Measurements from ENCODE around the gene VMP1. TPM values are rescaled to one million over a fixed set of nuclear protein-coding genes. Genes with fewer than 3 reads are reported as not detected.
"Not testable (repeated sequence)": the region's sequence is repeated elsewhere in the genome, so short reads cannot be mapped to it uniquely, and the experiment has no call there.

Gene VMP1
- polyA plus RNA-seq, 4 donors = 77.6 to 113 (median 99.2) TPM

DNA sequence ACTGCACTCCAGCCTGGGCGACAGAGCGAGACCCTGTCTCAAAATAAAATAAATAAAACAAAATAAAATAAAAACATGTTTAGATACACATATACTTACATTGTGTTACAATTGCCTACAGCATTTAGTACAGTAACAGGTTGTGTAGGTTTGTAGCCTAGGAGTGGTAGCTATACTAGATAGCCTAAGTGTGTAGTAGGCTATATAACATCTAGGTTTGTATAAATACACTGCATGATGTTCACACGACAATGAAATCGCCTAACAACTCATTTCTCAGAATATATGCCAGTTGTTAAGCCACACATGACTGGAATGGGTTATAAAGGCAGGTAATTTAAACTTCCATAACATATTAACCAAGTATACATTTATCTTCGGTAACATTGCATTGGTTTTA is 94.7 kb downstream of the VMP1 start:
- DNase-seq (ENCODE audit: low read depth in 4 of 4, low spot score in 3 of 4) = no peak

DNA sequence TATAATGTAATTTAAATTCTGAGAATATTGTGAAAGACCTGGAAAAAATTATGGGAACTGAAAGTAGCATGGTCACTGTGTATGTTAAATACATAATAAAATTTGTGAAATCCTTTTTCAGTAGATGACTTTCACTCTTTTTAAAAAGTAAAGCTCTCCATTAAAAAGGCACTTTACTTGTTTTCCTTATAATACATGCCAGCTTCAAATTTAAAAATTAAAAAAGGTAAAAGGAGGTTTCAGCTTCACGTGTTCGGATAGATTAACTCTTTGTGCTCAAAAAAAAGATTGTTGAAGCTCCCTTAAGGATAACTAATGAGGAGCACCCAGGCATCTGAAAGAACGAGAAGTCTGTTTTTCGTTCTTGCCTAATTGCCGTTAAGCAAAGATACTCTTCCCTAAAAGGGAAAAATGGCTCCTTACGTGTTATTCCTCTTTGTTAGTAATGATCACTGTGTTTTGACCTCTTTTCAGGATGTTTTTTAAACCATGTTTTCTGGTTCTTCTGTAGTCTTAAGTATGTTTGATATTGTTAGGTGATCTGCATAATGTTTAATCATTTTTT is 97.5 kb downstream of the VMP1 start:
- no peak for DNase-seq (ENCODE audit: low read depth in 4 of 4, low spot score in 3 of 4)

DNA sequence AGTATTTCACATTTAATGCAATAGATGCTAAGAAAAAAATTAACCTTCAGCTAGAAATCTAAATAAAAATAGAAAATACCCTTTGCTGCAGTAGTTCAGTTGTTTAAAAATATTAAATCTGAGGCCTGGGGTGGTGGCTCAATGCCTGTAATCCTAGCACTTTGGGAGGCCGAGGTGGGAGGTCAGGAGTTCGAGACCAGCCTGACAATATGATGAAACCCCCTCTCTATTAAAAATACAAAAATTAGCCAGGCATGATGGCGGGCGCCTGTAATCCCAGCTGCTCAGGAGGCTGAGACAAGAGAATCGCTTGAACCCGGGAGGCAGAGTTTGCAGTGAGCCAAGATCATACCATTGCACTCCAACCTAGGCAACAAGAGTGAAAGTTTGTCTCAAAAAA is 98.9 kb downstream of the VMP1 start:
- DNase-seq (ENCODE audit: low read depth in 4 of 4, low spot score in 3 of 4) = not testable (repeated sequence)

DNA sequence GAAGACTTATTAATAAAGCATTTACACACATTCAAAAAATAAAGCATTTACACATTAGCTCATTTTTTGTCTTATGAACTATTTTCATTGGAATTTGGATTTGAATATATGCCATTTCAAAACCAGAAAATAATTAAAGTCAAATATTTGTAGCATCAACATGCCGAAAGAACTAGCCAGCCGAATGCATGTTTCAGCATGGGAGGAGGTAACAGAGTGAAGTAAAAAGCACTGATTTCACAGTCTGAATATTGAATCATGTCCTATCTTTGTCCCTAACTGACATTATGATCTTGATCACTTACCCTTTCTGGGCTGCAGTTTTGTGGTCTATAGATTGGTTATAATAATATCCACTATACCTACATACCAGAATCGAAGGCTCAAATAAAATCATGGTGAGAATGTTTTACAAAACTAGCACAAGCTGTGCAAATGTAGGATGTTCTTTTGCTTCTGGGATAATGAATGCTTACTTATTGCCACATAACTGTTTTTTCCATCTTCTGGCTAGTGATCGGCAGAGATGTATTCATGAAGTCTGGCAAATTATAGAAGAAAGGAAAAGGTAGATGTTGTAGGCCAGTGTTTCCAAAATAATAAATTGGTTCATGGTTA is 100.5 kb downstream of the VMP1 start:
- no peak for DNase-seq (ENCODE audit: low read depth in 4 of 4, low spot score in 3 of 4)

DNA sequence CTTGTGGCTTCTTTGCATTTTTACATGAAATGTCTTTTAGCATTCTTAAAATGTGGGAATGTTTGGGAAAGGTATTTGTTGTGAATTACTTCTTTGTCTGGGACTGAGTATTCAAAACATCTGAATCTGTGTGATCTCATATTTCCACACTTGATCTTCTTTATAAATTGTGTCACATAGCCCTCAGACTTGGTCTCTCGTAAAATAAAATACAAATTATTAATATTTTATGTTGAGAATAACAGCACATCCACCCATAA is 103.4 kb downstream of the VMP1 start:
- DNase-seq (ENCODE audit: low read depth in 4 of 4, low spot score in 3 of 4) = no peak

DNA sequence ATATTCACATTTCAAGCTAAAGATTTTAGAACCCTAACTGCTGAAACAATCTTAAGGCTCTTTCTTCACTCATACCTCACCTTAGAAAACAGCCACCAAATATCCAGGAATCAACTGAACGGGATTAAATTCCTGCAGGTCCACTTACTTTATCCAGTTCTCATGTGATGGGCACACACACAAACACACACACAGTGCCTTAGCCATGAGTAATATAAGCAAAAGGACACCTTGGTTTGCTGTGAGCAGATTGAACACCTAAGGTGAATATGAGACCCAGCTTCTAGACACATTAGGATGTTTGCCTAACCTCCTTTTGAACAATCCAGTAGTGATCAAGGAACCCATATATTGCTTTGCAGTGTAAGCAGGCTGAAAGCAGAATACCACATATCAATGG is 103.8 kb downstream of the VMP1 start:
- no peak for DNase-seq (ENCODE audit: low read depth in 4 of 4, low spot score in 3 of 4)

DNA sequence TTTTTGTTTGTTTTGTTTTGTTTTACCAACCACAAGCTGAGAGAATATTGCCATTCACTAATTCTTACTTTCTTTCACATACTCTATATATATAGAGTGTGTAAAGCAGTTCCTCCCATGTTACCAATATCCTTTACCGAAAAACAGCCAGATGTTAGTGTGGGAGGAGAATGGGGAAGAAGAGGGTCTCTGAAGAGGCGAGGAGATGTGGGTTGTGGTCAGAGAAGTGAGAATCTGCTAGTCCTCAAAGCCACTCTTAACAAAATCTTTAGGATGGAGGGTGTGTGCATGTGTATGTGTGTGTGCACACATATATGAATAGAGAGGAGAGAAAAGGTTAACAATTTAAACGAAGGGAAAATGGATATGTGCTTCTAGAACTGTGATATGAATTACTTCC is 104.7 kb downstream of the VMP1 start:
- no peak for DNase-seq (ENCODE audit: low read depth in 4 of 4, low spot score in 3 of 4)

DNA sequence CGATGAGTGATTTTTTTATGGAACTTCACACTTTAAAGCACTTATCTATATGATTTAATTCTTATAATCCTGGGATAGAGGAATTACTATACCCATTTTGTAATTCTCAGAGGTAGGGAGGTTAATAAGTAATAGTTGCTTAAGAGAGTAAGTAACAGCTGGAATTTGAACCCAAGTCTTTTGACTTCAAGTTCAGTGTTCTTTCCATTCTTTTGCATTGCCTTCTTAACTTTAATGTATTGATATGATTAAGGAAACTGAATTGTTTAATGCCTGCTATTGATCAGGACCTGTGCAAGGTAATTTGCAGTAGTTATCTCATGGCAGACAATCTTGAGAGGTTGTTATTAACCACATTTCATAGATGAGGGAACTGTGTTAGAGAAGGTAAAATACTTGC is 106.8 kb downstream of the VMP1 start:
- no peak for DNase-seq (ENCODE audit: low read depth in 4 of 4, low spot score in 3 of 4)

DNA sequence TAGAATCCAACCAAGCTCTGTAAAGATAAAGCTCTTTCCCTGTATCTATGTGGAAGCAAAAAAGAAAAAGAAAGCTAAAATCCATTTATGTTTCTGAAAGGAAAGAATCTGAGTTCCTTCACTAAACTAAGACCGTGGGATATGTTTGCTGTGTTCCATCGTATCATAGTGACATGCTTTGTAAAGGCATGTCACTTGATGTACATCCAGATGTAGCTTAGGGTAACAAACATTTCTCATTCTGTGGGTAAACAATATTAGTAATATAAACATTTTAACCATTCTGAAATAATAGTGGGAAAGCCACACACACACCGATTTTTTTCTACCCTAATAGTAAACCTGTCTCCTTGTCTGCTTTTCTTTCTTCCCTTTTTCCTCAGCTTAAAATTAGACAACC is 107.2 kb downstream of the VMP1 start:
- DNase-seq (ENCODE audit: low read depth in 4 of 4, low spot score in 3 of 4) = no peak

DNA sequence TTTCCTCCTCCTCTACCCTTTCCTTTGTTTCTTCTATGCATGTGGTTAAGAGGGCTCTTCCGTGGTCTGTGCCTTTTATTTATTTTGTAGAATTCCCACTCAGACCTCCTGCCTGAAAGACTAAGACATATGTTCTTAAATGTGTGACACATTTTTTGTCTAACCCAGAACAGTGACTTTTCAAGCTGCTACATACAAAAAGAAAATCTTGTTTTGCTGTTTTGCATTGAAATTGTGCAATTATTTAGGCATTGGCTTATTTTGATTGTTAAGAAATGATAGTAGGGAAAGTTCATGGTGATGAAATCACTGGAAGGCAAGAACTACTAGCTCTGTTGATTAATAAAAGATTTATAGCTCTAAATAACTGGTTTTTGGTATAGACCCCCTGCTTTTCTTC is 108.5 kb downstream of the VMP1 start:
- DNase-seq (ENCODE audit: low read depth in 4 of 4, low spot score in 3 of 4) = no peak

DNA sequence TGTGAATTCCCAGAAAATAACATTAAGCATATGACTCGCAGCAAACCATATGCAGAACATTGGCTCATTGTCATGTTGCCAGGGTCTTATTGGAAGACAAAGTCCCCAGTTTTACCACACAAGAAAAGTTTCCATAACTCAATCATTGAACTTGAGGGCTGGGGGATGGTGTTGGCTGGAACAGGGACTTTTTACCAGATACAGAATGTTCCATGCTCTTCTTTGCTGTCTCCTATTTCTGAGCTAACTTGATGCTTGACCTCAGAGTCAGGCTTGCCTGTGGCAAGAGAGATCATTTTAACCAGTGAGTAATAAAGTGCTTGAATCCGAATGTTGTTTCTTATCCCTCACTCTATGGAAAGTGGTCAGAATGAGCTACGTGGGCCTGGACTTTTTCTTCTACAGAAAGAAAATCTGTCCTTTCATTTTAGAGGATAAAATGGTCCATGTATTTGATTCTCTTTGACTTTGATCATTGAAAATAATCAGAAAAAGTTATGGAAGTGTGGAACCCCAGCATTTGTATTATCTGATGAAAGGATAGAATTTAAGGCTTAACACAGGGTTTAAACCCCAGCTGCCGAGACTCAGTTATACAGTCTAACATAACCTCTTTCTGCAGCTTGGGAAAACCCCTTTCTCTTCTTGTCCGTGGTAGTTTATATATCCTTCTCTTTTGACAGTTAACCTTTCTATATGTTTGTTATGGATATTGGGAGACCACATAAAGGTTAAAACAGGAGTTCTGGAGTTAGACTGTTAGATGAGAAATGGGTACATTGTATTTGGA is 118.3 kb downstream of the VMP1 start:
- no peak for DNase-seq (ENCODE audit: low read depth in 4 of 4, low spot score in 3 of 4)

DNA sequence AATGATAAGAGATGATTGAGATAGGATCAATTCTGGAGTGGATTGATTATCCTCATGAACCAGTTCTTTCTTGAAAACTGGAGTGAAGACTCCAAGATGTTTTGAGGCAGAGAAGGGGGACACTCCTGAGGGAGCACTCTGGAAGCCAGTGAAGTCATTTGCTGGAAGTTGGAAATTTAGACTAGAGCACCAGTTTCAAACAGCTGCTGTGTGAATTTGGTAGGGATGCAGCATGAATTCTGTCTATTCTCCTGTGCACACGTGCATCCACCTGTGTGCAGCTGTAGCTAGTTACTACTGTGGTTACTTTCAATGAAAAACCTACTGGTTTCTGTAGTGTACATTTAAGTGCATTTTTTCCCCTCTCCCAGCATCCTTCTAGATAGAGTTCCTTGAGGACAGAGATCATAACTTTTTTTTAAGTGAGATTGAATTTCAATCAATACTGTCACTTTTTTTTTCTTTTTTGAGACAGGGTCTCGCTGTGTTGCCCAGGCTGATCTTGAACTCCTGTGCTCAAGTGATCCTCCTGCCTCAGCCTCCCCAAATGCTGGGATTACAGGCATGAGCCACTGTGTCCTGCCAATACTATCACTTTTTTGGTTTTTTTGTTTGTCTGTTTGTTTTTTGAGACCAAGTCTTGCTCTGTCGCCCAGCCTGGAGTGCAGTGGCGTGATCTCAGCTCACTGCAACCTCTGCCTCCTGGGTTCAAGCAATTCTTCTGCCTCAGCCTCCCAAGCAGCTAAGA is 119.4 kb downstream of the VMP1 start:
- DNase-seq (ENCODE audit: low read depth in 4 of 4, low spot score in 3 of 4) = no peak

DNA sequence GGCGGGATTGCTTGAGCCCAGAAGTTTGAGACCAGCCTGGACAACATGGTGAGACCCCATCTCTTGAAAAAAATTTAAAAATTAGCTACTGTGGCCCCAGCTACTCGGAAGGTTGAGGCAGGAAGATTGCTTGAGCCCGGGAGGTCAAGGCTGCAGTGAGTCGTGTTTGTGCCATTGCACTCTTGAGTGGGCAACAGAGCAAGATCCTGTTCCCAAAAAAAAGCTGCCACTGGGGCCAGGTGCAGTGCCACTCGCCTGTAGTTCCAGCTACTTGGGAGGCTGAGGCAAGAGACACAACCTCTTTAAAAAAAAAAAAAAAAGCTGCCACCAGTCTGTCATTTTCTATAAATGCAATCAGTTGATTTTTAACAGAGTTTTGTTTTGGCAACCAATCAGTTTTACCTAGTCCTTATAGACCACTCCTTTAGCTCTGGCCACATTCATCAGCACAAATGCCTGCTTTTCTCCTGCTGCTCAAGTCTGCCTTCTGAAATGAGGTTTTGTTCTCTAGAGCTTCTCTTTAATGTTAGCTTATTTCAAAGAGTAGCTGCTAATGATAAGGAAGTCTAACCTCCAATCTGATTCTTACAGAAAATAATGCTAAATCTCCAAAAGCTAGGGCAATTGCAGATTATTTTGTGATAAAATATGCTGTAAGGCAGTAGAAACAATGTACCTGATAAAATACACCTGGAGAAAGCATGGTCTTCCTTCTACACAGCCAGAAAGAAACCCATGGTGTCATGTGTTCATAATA is 120.4 kb downstream of the VMP1 start:
- DNase-seq (ENCODE audit: low read depth in 4 of 4, low spot score in 3 of 4) = no peak

DNA sequence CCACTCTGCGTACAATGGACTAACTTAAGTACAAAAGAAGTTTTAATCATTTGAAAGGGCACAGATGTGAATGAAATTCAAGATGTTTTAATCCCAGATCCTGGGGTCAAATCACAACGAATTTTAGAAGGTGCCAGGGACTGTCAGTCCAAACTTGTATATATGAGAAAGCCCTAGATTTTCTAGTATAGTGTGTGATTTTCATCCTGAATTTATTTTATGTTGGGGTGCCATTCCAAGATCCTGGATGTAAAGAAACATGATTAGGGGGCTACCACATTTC is 121.0 kb downstream of the VMP1 start:
- DNase-seq (ENCODE audit: low read depth in 4 of 4, low spot score in 3 of 4) = no peak

DNA sequence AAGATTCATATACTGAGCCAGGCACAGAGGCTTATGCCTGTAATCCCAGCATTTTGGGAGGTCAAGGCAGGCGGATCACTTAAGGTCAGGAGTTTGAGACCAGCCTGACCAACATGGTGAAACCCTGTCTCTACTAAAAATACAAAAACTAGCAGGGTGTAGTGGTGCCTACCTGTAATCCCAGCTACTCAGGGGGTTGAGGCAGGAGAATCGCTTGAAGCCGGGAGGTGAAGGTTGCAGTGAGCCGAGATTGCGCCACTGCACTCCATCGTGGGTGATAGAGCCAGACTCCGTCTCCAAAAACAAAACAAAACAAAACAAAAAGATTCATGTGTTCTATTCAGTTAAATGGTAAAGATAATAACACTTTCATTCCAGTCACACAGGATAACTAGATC is 121.4 kb downstream of the VMP1 start:
- DNase-seq (ENCODE audit: low read depth in 4 of 4, low spot score in 3 of 4) = not testable (repeated sequence)

DNA sequence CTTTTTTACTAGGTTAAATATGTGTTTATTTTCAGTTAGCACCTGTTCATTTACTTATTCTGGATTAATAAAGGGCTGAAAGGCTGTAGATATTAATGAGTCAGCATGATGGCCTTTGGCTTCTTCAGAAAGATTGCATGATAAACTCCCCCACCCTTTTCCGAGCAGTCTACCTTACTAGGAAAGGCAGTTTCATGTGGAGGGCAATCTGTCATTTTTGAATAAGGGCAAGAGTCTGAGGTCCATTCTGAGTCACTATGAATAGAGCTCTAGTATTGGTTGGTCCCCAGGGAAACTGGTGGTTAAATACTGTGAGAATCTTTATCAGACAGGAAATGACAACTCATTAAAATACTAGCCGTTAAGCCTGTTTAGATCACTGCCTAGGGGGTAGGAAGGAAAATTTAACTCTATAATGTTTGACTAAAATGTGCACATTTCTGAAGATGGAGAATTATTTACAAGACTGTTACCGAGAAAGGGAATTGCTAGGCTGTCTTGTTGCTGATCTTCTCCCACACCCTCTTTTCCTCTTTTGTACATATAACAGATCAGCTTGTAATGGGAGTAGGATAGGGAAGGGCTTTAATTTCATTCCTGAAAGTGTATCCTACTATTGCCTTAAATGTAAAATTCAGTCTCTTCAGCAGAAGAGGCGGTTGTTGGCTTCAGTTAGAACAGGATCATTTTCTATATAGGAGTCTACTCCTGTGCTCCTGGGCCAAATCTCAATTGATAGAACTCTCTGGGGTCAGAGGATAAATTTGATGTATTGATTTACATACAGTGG is 122.0 kb downstream of the VMP1 start:
- no peak for DNase-seq (ENCODE audit: low read depth in 4 of 4, low spot score in 3 of 4)

DNA sequence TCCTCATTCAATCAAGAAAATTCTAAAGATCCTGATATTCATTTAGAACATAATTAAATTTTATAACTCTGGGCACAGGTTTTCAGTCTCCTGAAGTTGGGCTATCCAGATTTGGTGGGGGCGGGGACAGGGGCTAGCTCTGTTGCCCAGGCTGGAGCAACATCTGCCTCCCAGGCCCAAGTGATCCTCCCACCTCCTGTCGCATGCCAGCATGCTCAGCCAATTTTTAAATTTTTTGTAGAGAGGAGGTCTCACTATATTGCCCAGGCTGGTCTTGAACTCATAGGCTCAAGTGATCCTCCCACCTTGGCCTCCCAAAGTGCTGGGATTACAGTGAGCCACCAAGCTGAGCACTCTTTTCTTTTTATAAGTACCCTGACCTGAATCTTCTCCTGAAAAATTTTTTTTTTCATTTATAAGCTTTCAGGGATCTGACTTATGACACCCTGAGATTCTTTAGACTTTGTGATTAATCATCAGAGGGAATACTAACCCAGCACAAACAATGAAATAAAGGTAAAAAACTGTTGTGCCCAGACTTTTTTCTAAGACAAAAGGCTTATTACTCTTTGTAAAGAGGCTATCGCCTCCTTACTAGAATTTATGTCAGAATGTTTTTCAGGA is 122.7 kb downstream of the VMP1 start:
- no peak for DNase-seq (ENCODE audit: low read depth in 4 of 4, low spot score in 3 of 4)

DNA sequence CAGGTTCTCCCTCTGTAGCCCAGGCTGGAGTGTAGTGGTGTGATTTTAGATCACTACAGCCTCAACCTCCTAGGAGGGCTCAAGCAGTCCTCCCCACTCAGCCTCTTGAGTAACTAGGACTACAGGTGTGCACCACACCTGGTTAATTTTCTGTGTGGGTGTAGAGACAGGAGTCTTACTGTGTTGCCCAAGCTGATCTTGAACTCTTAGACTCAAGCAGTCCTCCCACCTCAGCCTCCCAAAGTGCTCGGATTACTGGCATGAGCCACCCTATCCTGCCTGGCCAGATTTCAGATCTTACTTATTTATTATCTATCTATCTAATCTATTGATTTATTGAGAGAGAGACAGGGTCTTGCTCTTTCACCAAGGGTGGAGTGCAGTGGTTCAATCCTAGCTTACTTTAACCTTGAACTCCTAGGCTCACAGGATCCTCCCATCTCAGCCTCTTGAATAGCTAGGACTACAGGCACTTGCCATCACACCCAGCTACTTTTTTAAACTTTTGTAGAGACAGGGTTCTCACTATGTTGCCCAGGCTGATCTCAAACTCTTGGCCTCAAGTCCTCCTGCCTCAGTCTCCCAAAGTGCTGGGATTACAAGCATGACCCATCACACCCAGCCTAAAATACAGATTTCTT is 123.5 kb downstream of the VMP1 start:
- no peak for DNase-seq (ENCODE audit: low read depth in 4 of 4, low spot score in 3 of 4)

DNA sequence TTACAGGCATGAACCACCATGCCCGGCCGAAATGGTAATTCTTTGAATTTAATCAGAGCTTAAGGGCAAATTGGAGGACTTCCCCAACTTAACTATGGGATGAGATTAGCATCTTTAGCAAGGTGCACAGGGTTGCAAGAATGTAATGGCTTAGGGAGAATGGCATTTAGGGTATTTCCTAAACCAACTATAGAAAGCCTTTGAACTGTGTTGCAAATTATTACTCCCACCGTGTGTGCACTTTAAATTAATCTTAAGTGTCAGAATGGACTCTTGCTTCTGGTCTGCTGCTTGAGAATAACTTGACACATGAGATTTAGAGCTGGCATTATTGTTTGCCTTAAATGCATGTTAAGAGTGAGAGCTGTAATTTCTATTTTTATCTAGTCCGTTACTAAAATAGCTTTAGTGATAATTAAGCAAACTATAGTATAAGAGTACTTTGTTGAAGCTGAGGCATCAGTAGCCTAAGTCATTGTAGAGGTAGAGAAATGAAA is 125.5 kb downstream of the VMP1 start:
- DNase-seq (ENCODE audit: low read depth in 4 of 4, low spot score in 3 of 4) = no peak
